Measurements from ENCODE around the gene EHMT1. TPM values are rescaled to one million over a fixed set of nuclear protein-coding genes. Genes with fewer than 3 reads are reported as not detected.

Gene EHMT1
- total RNA-seq, 1 donor from 2014 or later, result 159 TPM

DNA sequence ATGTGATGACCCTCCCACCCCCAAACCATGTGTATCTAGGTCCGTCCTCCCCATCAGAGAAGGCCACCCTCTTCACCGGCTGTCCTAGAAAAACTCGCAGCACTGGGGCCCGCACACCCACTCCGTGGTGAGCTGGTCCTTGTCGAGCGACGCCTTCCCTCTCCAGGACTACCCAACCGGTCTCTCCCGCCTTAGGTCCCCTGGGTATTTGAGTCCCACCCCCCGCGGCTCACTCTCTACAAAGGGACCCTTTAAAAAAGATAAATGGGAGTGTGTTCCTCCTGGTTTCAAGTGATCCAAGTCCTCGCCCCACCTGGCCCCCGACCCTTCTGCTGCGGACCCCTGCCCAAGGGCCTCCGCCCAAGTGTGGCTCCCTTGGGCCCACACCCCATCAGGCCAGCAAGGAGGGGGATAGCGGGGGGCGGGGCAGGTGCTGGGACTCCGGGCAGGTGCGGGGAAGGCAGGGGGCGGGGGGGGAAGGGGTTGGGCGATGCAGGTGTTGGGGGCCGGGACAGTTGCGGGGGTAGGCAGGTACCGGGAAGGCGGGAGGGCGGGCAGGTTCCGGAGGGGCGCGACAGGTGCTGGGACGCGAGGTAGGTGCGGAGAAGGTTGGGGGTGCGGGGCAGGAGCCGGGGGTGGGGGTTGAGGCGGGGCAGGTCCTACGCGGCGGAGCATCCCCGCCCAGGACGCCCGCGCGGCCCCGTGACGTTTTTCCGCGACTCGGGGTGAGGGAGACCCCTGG, 14.3 kb upstream of the EHMT1 start:
- Mint-ChIP-seq H3K4me3 (ENCODE audit: low read depth) (peak overlapping the region; percentile 57), H3K9me3 (ENCODE audit: low read depth) (no peaks in the 10 kb centered on the region), H3K27ac (no peak overlapping the region), H3K4me1 (ENCODE audit: low read depth) (peaks cover 11% of the 10 kb centered on the region), H3K27me3 (peaks cover 20% of the 10 kb centered on the region), H3K36me3 (ENCODE audit: insufficient read depth) (no peaks in the 10 kb centered on the region)
- no peak for DNase-seq (ENCODE audit: low spot score, unreplicated experiment)
- no peak for TF ChIP-seq CTCF (IDR thresholded peaks at IDR 0.05; ENCODE audit: unreplicated experiment)

DNA sequence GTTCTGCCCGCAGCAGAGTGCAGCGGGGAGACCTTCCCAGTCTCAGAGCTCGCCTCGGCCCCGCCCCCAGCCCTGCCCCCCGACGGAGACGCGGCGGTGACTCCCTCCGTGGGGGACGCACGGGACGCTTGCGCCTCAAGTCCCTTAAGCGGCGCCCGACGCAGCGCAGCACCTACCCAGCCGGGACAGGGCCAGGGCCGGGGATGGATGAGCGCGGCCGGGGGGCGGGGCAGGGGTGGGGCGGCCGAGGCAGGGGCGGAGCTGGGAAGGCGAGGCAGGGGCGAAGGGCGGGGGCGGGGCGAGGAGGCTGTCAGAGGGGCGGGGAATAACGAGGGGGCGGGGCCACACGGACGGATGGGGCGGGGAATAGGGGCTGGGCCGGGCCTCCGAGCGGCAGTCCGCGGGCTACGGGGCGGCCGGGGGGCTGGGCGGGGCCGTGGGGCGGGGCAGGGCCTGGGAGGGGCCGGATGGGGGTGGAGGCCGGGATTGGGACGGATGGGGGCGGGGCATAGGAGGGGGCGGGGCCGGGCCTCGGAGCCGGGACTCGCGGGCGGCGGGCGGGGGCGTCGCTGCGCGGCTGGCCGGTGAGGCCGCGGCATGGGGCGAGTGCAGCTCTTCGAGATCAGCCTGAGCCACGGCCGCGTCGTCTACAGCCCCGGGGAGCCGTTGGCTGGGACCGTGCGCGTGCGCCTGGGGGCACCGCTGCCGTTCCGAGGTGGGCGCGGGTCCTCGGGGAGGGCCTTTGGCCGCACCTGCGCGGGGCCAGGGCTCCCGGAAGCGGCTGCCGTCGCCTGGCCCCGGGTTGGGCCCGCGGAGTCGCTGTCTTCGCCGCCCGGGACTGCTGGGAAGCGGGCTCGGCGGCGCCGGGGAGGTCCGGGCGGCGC, 13.4 kb upstream of the EHMT1 start, which contains the start of gene ARRDC1:
Gene ARRDC1, plus strand, starts transcription at position 566 of the 884 bp plus-strand sequence. Its CDS starts 32 bp downstream, at position 598.
- no peak for TF ChIP-seq CTCF (IDR thresholded peaks at IDR 0.05; ENCODE audit: unreplicated experiment)
- peak; percentile 84 for DNase-seq (ENCODE audit: low spot score, unreplicated experiment)
- Mint-ChIP-seq H3K27ac (no peak within 1 kb of the TSS), H3K27me3 (peaks cover 20% of the 10 kb centered on the region), H3K36me3 (ENCODE audit: insufficient read depth) (no peaks in the 10 kb centered on the region), H3K9me3 (ENCODE audit: low read depth) (no peaks in the 10 kb centered on the region), H3K4me3 (ENCODE audit: low read depth) (peak within 1 kb of the TSS; percentile 74), H3K4me1 (ENCODE audit: low read depth) (peaks cover 11% of the 10 kb centered on the region)

DNA sequence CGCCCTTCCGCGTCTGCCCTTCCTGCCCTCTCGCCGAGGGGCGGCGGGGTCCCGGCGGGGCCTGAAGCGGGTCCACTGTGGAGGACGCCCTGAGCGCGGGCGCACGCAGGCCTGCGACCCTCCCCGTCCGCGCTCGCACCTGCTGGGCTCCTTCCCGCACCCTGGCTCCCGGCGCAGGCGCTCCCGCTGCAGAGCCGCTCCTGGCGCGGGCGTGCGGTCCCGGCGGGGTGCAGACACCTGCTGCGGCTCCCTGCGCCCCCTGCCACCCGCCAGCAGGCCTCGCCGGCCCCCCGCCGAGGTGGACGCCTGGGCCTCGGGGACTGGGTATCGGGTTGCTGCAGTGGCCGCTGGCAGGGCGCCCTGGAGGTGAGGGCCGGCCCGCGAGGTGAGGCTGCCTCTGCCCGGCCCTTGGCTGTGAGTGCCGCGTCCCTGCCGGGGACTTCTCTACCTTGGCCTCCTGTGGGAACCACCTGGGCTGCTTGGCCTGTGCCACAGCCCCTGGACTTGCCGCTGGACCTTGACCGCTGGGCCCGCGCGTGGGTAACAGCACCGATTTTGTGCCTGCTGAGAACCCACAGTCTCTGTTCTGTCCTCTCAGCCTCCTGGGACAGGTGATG, 12.7 kb upstream of the EHMT1 start:
- Mint-ChIP-seq H3K36me3 (ENCODE audit: insufficient read depth) (no peaks in the 10 kb centered on the region), H3K27ac (no peak overlapping the region), H3K27me3 (peaks cover 20% of the 10 kb centered on the region), H3K9me3 (ENCODE audit: low read depth) (no peaks in the 10 kb centered on the region), H3K4me3 (ENCODE audit: low read depth) (peak overlapping the region; percentile 74), H3K4me1 (ENCODE audit: low read depth) (peaks cover 11% of the 10 kb centered on the region)
- peak; percentile 42 for DNase-seq (ENCODE audit: low spot score, unreplicated experiment)
- no peak for TF ChIP-seq CTCF (IDR thresholded peaks at IDR 0.05; ENCODE audit: unreplicated experiment)

GRCh38 chr9:137606734-137607138, 12.1 kb upstream of the EHMT1 start:
- no peak for TF ChIP-seq CTCF (IDR thresholded peaks at IDR 0.05; ENCODE audit: unreplicated experiment)
- Mint-ChIP-seq H3K27me3 (peaks cover 20% of the 10 kb centered on the region), H3K9me3 (ENCODE audit: low read depth) (no peaks in the 10 kb centered on the region), H3K4me1 (ENCODE audit: low read depth) (peaks cover 17% of the 10 kb centered on the region), H3K4me3 (ENCODE audit: low read depth) (peak overlapping the region; percentile 74), H3K36me3 (ENCODE audit: insufficient read depth) (no peaks in the 10 kb centered on the region), H3K27ac (peak overlapping the region; percentile 89)
- no peak for DNase-seq (ENCODE audit: low spot score, unreplicated experiment)
